ENCODE measurements around the gene DCHS1. TPM values are rescaled to one million over a fixed set of nuclear protein-coding genes. Genes with fewer than 3 reads are reported as not detected.
"Not testable (repeated sequence)": the region's sequence is repeated elsewhere in the genome, so short reads cannot be mapped to it uniquely, and the experiment has no call there.

DCHS1 gene, protein sequence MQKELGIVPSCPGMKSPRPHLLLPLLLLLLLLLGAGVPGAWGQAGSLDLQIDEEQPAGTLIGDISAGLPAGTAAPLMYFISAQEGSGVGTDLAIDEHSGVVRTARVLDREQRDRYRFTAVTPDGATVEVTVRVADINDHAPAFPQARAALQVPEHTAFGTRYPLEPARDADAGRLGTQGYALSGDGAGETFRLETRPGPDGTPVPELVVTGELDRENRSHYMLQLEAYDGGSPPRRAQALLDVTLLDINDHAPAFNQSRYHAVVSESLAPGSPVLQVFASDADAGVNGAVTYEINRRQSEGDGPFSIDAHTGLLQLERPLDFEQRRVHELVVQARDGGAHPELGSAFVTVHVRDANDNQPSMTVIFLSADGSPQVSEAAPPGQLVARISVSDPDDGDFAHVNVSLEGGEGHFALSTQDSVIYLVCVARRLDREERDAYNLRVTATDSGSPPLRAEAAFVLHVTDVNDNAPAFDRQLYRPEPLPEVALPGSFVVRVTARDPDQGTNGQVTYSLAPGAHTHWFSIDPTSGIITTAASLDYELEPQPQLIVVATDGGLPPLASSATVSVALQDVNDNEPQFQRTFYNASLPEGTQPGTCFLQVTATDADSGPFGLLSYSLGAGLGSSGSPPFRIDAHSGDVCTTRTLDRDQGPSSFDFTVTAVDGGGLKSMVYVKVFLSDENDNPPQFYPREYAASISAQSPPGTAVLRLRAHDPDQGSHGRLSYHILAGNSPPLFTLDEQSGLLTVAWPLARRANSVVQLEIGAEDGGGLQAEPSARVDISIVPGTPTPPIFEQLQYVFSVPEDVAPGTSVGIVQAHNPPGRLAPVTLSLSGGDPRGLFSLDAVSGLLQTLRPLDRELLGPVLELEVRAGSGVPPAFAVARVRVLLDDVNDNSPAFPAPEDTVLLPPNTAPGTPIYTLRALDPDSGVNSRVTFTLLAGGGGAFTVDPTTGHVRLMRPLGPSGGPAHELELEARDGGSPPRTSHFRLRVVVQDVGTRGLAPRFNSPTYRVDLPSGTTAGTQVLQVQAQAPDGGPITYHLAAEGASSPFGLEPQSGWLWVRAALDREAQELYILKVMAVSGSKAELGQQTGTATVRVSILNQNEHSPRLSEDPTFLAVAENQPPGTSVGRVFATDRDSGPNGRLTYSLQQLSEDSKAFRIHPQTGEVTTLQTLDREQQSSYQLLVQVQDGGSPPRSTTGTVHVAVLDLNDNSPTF (N-terminal part only)
- 4.4 TPM for polyA plus RNA-seq (2013)

DNA sequence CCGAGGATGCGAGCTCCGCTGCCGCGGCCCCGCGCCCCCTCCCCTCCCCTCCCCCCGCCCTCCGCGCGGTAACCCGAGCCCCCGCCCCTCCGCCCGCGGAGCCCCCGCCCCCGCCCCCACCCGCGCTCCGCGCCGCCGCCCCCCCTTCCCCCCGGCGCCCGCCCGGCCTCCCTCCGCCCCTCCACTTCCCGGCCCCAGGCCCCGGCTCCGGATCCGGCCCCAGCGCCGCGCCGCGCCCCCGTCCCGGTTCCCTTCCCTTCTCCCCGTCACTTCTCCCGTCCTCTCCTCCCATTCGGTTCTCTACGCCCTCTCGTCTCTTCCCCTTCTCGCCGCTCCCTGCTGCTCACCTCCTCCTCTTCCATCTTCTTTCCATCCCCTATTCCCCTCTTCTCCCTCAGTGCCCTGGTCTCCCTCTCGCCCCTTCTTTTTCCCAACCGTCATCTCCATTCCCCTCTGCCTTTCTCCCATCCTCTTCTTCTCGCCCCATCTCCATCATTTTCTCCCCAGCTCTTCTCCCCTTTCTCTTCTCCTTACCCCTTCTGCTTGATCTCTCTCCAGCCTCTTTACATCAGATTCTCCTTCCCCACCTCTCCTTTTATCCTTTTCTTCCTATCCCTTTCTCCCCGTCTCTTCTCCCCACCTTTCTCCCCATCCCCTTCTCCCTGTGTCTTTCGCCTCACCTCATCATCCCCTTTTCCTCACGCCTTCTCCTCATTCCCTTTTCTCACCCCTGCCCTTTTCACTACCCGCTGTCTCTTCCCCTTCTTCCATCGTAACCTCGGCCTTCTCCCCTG is at the start of gene DCHS1:
Gene DCHS1 (minus strand): TSS at position 20 of the 794 bp plus-strand sequence. CDS start 14,196 bp downstream, outside the sequence.
- CTCF ChIA-PET, result interaction anchor here (1.0 kb wide), 1 partner anchor 25 kb away, joined by 3 read pairs; no protein-coding TSS in a partner anchor
- peak in 1 of 3 donors; percentile 27 for DNase-seq
- Histone ChIP-seq H3K9me3 (ENCODE audit: control extremely low read depth in 1 of 5, control insufficient read depth in 4 of 5, insufficient read depth in 2 of 5, low read depth in 1 of 5, low read length in 4 of 5) (no peaks in the 10 kb centered on the region), H3K4me1 (ENCODE audit: control extremely low read depth in 1 of 4, control insufficient read depth in 4 of 4, insufficient read depth in 4 of 4, low read length in 3 of 4) (peaks cover 0 to 13% (median 8%) of the 10 kb centered on the region in 4 experiments), H3K27me3 (replicated peaks in 2 of 5; ENCODE audit: control insufficient read depth in 4 of 5, insufficient read depth in 5 of 5, low read length in 4 of 5) (peaks cover 0 to 19% (median 8%) of the 10 kb centered on the region in 5 experiments), H3K36me3 (ENCODE audit: control insufficient read depth in 4 of 4, insufficient read depth in 4 of 4, low read length in 3 of 4) (no peaks in the 10 kb centered on the region), H3K4me3 (ENCODE audit: control insufficient read depth in 1 of 7, extremely low read depth in 1 of 7, insufficient read depth in 4 of 7, low read depth in 2 of 7, low read length in 6 of 7) (peak within 1 kb of the TSS; percentile 19 to 86 (median 61)), H3K27ac (ENCODE audit: insufficient read depth in 1 of 2, low read depth in 1 of 2, low read length in 2 of 2, poor library complexity in 1 of 2, severe bottlenecking in 2 of 2) (no peak within 1 kb of the TSS)
- POLR2A ChIA-PET, result no interaction called here
- 10% methylated on average over 27 of the region's 56 CpGs for WGBS (ENCODE audit: insufficient coverage)

DNA sequence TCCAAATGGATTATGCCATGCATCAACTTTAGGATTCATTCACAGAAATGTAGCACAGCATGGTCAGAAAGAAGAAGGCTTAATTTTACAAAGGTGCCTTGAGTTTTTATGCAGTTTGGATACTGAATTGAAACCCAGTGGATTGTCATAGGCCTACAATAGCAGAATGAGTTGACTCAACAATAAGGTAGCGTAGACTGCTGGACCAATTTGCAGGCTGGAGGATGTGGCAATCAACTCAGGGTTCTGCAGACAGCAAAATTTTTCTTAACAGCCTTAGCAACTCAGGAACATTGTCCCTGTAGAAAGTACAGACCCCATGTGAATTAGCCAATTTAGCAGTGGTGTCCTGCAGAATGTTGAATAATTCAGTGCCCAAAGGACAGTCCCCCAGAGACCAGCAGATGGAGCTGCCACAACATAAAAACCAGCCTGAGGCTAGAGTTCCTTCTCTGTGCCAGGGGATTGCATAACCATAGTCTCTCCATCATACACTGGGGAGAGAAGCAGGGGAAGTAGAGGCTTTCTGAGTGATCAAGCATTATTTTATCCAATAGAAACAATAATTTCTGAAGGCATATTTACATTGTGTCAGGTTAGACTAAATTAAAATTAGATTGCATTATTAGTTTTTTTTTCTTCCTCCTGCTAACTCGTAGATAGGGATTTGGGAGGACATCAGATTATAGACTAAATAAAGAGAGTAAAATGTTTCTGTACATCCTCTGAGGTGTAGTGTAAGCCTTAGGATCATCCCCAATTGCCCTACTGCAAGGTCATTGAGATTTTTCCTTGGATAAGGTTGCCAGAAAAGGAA is 47.8 kb upstream of the DCHS1 start:
- Histone ChIP-seq H3K9me3 (ENCODE audit: control extremely low read depth in 1 of 5, control insufficient read depth in 4 of 5, insufficient read depth in 2 of 5, low read depth in 1 of 5, low read length in 4 of 5) (no peaks in the 10 kb centered on the region), H3K27me3 (replicated peaks in 2 of 5; ENCODE audit: control insufficient read depth in 4 of 5, insufficient read depth in 5 of 5, low read length in 4 of 5) (no peaks in the 10 kb centered on the region), H3K4me1 (ENCODE audit: control extremely low read depth in 1 of 4, control insufficient read depth in 4 of 4, insufficient read depth in 4 of 4, low read length in 3 of 4) (peaks cover 0 to 2% (median 0%) of the 10 kb centered on the region in 4 experiments), H3K36me3 (ENCODE audit: control insufficient read depth in 4 of 4, insufficient read depth in 4 of 4, low read length in 3 of 4) (no peaks in the 10 kb centered on the region), H3K27ac (ENCODE audit: insufficient read depth in 1 of 2, low read depth in 1 of 2, low read length in 2 of 2, poor library complexity in 1 of 2, severe bottlenecking in 2 of 2) (no peak overlapping the region), H3K4me3 (ENCODE audit: control insufficient read depth in 1 of 7, extremely low read depth in 1 of 7, insufficient read depth in 4 of 7, low read depth in 2 of 7, low read length in 6 of 7) (no peak overlapping the region)
- ChIA-PET POLR2A (no interaction called here), CTCF (interaction anchor here (1.1 to 6.9 kb wide), 9 partner anchors 10 to 196 kb away, joined by 3 to 81 read pairs (median 7); partner anchors contain the start of gene ILK)
- no CpG with 5 or more reads among the region's 2 CpGs for WGBS (ENCODE audit: insufficient coverage)
- peak; percentile 65 to 82 (median 80) for DNase-seq

DNA sequence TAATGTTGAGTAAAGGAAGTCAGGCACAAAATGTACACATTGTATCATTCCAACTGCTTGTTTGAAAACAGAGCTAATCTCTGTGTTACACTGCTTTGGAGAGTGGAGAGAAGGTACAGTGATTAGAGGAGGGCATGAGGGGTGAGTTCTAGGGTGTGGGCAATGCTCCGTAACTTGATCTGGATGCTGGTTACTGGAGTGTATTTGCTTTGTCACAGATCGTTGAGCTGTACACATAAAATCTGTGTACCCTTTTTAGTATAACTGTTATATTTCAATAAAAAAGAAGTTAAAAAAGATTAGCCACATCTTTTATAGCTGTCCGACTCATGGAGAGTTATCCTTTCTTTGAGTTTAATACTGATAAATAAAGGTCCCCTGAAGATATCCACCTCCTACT is 46.3 kb upstream of the DCHS1 start:
- H3K27ac ChIP-seq (ENCODE audit: insufficient read depth in 1 of 2, low read depth in 1 of 2, low read length in 2 of 2, poor library complexity in 1 of 2, severe bottlenecking in 2 of 2); H3K27me3 ChIP-seq (replicated peaks in 2 of 5; ENCODE audit: control insufficient read depth in 4 of 5, insufficient read depth in 5 of 5, low read length in 4 of 5); H3K4me3 ChIP-seq (ENCODE audit: control insufficient read depth in 1 of 7, extremely low read depth in 1 of 7, insufficient read depth in 4 of 7, low read depth in 2 of 7, low read length in 6 of 7); H3K36me3 ChIP-seq (ENCODE audit: control insufficient read depth in 4 of 4, insufficient read depth in 4 of 4, low read length in 3 of 4); H3K9me3 ChIP-seq (ENCODE audit: control extremely low read depth in 1 of 5, control insufficient read depth in 4 of 5, insufficient read depth in 2 of 5, low read depth in 1 of 5, low read length in 4 of 5); POLR2A ChIA-PET; H3K4me1 ChIP-seq (ENCODE audit: control extremely low read depth in 1 of 4, control insufficient read depth in 4 of 4, insufficient read depth in 4 of 4, low read length in 3 of 4); DNase-seq: not testable (repeated sequence)
- CTCF ChIA-PET, result interaction anchor here (0.9 to 6.9 kb wide), 5 partner anchors 36 to 325 kb away, joined by 3 to 81 read pairs (median 4); no protein-coding TSS in a partner anchor
- WGBS (ENCODE audit: insufficient coverage), result no CpG with 5 or more reads among the region's 3 CpGs

DNA sequence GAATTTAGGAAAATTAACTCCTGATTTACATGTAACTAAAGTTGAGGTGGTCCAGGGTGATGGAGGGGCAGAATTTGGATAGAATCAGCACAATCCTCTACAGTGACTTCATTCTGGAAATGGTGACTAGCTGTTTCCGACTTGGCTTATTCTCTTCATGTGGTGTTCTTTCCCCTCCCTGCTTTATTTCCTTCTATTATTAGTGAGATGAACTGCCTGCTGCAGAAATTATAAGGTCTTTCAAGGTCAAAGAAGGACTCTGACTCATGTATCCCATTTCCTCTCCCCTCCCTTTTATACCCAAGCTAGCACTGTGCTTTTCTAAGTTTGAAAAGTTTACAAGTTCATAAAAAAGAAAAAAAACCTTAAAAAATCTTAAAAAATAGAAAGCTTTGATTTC is 39.8 kb upstream of the DCHS1 start:
- Histone ChIP-seq H3K4me3 (ENCODE audit: control insufficient read depth in 1 of 7, extremely low read depth in 1 of 7, insufficient read depth in 4 of 7, low read depth in 2 of 7, low read length in 6 of 7) (no peak overlapping the region), H3K36me3 (ENCODE audit: control insufficient read depth in 4 of 4, insufficient read depth in 4 of 4, low read length in 3 of 4) (no peaks in the 10 kb centered on the region), H3K27ac (ENCODE audit: insufficient read depth in 1 of 2, low read depth in 1 of 2, low read length in 2 of 2, poor library complexity in 1 of 2, severe bottlenecking in 2 of 2) (no peak overlapping the region), H3K9me3 (ENCODE audit: control extremely low read depth in 1 of 5, control insufficient read depth in 4 of 5, insufficient read depth in 2 of 5, low read depth in 1 of 5, low read length in 4 of 5) (no peaks in the 10 kb centered on the region), H3K27me3 (replicated peaks in 2 of 5; ENCODE audit: control insufficient read depth in 4 of 5, insufficient read depth in 5 of 5, low read length in 4 of 5) (no peaks in the 10 kb centered on the region), H3K4me1 (ENCODE audit: control extremely low read depth in 1 of 4, control insufficient read depth in 4 of 4, insufficient read depth in 4 of 4, low read length in 3 of 4) (no peaks in the 10 kb centered on the region)
- ChIA-PET CTCF (interaction anchor here (0.8 to 1.4 kb wide), 6 partner anchors 12 to 164 kb away, joined by 3 to 4 read pairs (median 3); partner anchors contain the start of gene MRPL17), POLR2A (no interaction called here)
- DNase-seq, result no peak
- WGBS (ENCODE audit: insufficient coverage), result no CpG with 5 or more reads among the region's 1 CpG

DNA sequence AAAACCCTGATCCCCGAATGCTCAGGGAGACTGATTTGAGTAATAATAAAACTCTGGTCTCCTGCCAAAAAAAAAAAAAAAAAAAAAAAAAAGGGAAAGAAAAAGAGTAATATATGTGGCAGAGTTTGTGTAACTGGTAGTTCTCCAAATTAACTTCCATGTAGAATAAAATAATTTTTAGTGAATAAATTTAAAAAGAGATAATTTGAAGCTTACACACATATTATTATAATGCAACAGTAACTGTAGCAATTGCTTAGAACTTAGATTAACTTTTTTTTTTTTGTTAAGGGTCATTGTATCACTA is 38.6 kb upstream of the DCHS1 start:
- ChIA-PET POLR2A (interaction anchor here (0.6 kb wide), 1 partner anchor 47 kb away, joined by 4 read pairs; no protein-coding TSS in a partner anchor), CTCF (interaction anchor here (0.6 to 1.1 kb wide), 4 partner anchors 10 to 263 kb away, joined by 3 read pairs; no protein-coding TSS in a partner anchor)
- no peak for DNase-seq
- WGBS (ENCODE audit: insufficient coverage), result no CpG with 5 or more reads among the region's 1 CpG
- Histone ChIP-seq H3K4me1 (ENCODE audit: control extremely low read depth in 1 of 4, control insufficient read depth in 4 of 4, insufficient read depth in 4 of 4, low read length in 3 of 4) (no peaks in the 10 kb centered on the region), H3K9me3 (ENCODE audit: control extremely low read depth in 1 of 5, control insufficient read depth in 4 of 5, insufficient read depth in 2 of 5, low read depth in 1 of 5, low read length in 4 of 5) (no peaks in the 10 kb centered on the region), H3K27ac (ENCODE audit: insufficient read depth in 1 of 2, low read depth in 1 of 2, low read length in 2 of 2, poor library complexity in 1 of 2, severe bottlenecking in 2 of 2) (no peak overlapping the region), H3K4me3 (ENCODE audit: control insufficient read depth in 1 of 7, extremely low read depth in 1 of 7, insufficient read depth in 4 of 7, low read depth in 2 of 7, low read length in 6 of 7) (no peak overlapping the region), H3K36me3 (ENCODE audit: control insufficient read depth in 4 of 4, insufficient read depth in 4 of 4, low read length in 3 of 4) (no peaks in the 10 kb centered on the region), H3K27me3 (replicated peaks in 2 of 5; ENCODE audit: control insufficient read depth in 4 of 5, insufficient read depth in 5 of 5, low read length in 4 of 5) (no peaks in the 10 kb centered on the region)
